AG08396 (cell line): Measurements from ENCODE around the gene CEMIP2.
"Not testable (repeated sequence)": the region's sequence is repeated elsewhere in the genome, so short reads cannot be mapped to it uniquely, and the experiment has no call there.

ENCODE experiments used
- DNase-seq: peaks from one replicate; pipeline ENCODE4 v3.0.0; 2012; ENCODE audit warnings: low spot score, mixed read lengths

The CEMIP2 gene, protein sequence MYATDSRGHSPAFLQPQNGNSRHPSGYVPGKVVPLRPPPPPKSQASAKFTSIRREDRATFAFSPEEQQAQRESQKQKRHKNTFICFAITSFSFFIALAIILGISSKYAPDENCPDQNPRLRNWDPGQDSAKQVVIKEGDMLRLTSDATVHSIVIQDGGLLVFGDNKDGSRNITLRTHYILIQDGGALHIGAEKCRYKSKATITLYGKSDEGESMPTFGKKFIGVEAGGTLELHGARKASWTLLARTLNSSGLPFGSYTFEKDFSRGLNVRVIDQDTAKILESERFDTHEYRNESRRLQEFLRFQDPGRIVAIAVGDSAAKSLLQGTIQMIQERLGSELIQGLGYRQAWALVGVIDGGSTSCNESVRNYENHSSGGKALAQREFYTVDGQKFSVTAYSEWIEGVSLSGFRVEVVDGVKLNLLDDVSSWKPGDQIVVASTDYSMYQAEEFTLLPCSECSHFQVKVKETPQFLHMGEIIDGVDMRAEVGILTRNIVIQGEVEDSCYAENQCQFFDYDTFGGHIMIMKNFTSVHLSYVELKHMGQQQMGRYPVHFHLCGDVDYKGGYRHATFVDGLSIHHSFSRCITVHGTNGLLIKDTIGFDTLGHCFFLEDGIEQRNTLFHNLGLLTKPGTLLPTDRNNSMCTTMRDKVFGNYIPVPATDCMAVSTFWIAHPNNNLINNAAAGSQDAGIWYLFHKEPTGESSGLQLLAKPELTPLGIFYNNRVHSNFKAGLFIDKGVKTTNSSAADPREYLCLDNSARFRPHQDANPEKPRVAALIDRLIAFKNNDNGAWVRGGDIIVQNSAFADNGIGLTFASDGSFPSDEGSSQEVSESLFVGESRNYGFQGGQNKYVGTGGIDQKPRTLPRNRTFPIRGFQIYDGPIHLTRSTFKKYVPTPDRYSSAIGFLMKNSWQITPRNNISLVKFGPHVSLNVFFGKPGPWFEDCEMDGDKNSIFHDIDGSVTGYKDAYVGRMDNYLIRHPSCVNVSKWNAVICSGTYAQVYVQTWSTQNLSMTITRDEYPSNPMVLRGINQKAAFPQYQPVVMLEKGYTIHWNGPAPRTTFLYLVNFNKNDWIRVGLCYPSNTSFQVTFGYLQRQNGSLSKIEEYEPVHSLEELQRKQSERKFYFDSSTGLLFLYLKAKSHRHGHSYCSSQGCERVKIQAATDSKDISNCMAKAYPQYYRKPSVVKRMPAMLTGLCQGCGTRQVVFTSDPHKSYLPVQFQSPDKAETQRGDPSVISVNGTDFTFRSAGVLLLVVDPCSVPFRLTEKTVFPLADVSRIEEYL (N-terminal part only)

DNA sequence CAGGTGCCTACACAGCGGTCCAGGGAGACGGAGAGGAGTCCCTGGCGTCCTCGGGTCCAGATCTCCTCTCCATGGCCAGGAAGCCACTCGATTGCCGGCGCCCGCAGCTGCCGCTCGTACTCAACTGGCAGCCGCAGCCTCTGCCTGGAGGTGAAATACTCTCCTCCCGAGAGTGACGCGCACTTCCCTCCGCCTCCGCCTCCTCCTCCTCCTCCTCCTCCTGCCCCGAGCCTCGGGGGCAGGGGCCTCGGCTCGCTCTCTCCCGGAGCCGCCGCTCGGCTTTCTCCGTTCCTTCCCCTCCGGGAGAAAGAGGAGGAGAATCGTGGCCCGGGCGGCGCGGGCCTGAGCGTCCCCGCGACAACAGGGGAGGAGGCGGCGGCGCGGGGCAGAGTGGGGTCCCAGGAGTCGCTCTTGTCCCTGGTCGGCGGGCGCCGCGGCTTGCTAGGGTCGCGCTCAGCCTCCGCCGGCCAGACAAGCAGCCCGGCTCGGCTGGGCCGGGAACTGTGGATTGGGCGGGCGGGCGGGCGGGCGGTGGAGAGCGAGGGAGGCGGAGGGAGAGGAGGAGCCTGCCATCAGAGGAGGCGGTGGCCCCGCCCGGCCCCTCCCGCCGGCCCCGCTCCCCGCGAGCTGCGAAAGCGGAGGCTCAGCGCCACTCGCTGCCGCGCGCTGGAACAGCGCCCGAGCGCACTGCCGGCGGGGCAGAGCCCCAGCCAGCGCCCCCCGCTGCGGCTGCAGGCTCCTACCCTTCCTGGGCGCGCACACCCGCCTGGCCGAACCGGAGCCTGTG is at the start of gene CEMIP2:
TSS of gene CEMIP2 (minus strand) at position 126 of the 787 bp plus-strand sequence. CDS start 18,140 bp downstream, outside the sequence.
- peak; percentile 92 for DNase-seq

DNA sequence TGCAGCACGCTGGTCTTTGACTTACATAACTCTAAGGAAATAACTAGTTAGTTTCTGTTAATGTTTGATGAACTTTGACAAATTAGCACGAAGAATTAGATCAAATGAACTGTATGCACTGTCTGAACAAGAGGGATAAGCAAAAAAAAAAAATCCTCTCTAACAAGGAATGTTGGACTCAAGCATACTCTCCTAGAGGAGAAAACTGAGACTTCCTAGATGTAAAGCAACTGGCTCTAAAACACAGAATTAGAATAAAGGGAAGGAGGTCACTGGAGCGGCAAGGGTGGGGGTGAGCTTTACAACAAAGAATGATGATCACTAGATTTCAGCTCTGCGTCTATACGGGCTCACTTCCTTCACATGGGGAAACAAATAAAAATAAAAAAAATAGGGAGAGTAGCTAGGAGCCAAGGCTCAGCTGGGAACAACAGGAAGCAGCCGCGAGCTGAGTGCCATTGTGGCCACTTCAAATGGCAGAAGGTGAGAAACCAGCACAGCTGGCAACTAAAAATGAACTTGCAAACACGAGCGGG is 48.7 kb upstream of the CEMIP2 start:
- DNase-seq = no peak

GRCh38 chr9:71814815-71815214 is 46.5 kb upstream of the CEMIP2 start:
- no peak for DNase-seq

DNA sequence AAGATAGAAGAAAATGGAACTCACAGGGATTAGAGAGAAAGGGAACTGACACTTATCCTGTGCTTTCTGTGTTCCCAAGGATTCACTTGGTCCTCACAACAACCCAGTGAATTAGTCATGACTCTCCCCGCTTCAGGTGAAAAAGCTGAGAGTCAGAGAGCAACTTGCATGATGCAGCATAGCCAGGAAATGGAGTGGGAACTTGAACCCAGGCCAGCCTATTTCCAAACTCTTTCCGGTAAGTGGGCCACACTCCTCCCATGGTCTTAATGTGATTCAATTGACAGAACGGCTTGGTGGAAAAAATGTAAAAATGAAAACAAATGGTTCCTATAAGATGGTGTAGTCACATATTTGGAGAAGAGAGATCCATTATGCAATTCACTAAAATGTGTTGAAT is 45.9 kb upstream of the CEMIP2 start:
- DNase-seq = no peak

GRCh38 chr9:71812385-71812784 is 44.1 kb upstream of the CEMIP2 start:
- DNase-seq = no peak

- no peak for DNase-seq
These were observed 39.8 kb upstream of the CEMIP2 start for GRCh38 chr9:71808068-71808467.

- peak; percentile 64 for DNase-seq
These were observed 38.6 kb upstream of the CEMIP2 start for GRCh38 chr9:71806901-71807307.

DNA sequence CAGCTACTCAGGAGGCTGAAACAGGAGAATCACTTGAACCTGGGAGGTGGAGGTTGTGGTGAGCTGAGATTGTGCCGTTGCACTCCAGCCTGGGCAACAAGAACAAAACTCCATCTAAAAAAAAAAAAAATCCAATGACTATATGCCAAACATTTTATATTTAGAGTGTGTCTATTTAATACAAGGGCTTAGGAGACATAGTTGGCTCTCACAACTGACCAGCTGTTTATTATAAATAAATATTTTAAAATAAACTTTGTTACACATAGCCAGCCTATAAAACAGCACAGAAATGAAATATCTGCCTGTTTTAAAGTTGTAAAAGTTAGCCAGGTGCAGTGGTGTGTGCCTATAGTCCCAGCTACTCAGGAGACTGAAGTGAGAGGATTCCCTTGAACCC is 36.8 kb upstream of the CEMIP2 start:
- not testable (repeated sequence) for DNase-seq

DNA sequence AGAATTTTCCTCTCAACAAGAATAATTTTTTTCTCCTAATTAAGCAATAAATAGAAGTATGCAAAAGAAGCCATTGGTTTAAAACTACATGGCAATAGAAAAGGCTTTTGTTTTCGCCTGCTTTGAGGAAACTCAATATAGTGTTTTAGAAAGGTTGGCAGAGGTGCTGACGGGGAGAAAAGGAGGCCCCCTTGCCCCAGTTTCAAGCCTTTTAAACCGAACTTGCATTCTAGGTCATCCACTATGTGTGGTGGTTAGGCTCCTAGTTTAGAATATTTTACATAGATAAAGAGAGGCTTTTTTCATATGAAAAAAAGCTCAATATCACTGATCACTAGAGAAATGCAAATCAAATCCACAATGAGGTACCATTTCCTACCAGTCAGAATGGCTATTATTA is 33.5 kb upstream of the CEMIP2 start:
- DNase-seq = no peak

DNA sequence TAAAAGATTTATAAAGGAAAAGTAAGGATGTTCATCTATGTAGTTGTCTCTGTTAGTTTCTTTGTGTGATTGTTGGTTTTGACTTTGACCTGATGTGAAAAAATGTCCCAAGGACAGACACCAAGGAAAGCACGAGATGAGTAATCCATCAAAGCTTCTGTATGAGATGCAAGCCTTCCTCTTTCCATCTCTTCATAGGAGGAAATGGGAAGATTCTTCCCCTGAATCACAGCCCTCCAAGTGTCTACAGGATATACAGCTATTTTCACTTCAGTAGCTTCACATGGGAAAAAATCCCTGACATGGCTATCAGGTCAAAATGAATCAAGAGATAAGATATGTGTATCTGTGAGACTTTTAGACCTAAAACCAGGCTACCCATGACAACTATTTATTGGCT is 29.0 kb upstream of the CEMIP2 start:
- DNase-seq = no peak

DNA sequence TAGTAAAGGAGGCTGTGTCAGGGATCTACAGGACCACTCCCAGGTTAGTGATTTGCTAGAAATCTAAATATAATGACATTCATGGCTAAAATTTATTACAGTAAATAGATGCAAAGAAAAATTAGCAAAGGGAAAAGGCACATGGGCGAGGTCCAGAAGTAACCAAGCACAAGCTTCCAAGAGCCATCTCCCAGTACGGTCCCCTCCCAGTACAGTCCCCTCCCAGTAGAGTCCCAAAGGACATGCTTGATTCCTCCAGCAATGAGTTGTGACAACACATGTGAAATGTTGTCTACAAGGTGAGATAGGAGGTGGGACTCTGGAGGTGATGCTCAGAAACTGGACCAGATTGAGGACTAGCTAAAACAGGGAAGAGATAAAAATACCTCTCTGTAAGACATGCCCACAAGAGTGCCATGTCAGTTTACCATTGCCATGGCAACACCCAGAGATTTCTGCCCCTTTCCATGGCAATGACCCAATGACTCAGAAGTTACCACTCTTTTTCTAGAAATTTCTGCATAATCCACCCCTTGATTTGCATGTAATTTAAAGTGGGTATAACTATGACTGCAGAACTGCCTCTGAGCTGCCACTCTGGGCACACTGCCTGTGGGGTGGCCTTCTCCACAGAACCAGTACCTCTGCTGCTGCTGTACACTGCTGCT is 27.9 kb upstream of the CEMIP2 start:
- no peak for DNase-seq

DNA sequence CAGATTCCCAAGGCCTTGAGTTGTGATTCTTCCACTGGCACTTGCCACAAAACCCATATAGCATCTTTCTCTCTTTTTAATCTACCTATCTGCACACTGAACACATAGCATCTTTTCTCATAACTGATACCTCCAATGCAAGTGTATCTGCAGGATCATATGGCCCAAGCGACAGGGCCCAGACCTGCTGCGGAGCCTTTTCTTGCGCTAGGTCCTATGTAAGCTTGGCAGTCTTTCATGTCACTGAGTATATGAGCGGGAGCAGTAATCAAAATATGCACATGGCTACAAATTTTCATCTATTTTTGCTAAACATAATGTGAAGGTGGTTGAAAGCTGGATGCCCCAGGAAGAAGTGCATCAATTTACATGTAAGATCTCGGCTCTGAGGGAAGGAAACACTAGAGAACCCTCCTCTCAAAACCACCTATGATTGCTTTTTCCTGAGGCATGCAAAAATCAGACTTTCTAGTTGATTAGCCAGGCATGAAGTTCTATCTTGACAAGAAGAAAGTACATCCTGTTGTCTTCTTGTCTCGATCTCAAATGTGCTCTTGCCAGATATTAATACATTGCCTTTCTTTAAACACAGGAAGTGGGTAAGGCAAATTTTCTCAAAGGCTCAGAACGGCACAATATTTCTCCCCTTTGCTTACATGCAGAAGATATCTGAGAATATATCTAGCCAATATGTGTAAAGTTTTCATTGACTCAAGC is 26.9 kb upstream of the CEMIP2 start:
- DNase-seq = no peak

GRCh38 chr9:71793386-71794105 is 25.2 kb upstream of the CEMIP2 start:
- DNase-seq = peak; percentile 25

- no peak for DNase-seq
These were observed 23.6 kb upstream of the CEMIP2 start for GRCh38 chr9:71791875-71792274.

- DNase-seq = no peak
These were observed 22.0 kb upstream of the CEMIP2 start for GRCh38 chr9:71790296-71790695.

GRCh38 chr9:71783120-71783523 is 14.8 kb upstream of the CEMIP2 start:
- DNase-seq = no peak

GRCh38 chr9:71781391-71781790 is 13.1 kb upstream of the CEMIP2 start:
- no peak for DNase-seq

- no peak for DNase-seq
These were observed 12.6 kb upstream of the CEMIP2 start for GRCh38 chr9:71780953-71781352.

DNA sequence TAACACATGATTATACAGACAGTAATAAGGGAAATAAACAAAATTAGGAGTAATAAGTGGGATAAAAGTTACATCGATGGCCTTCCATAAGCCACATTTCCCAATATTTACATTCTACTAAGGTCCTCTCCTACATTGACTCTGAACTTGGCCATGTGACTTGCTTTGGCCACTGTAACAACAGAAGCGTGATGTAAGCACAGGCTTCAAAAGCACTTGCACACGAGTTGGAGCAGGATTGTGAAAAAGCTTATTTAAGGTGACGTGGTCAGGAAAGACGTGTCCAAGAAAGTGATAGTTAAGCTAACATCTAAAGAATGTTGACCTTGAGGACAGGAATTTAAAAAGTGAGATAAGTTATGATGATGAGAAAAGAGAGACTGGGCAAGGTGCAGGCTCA is 9.8 kb upstream of the CEMIP2 start:
- no peak for DNase-seq
